Caki2 (cell line): ENCODE data around the gene SULT6B1. TPM values are rescaled to one million over a fixed set of nuclear protein-coding genes. Genes with fewer than 3 reads are reported as not detected.
A peak's percentile ranks its signal among the peaks of the same experiment; 100 is the strongest.
"Not testable (repeated sequence)": the region's sequence is repeated elsewhere in the genome, so short reads cannot be mapped to it uniquely, and the experiment has no call there.

Source experiments
- DNase-seq: peaks from one replicate; pipeline ENCODE4 v3.0.0-alpha.2; 2015; ENCODE audit warnings: low read depth
- in situ Hi-C: cut with HindIII; loops from 2 replicates; pipeline ENCODE4 v1.10.0; 2016; ENCODE audit warnings: low sequenced_read_pairs, low pct_unique_long_range_greater_than_20kb, mixed read lengths
- total RNA-seq: library from RNA; depleted of rRNA; stranded (reverse); fragments of >200 nt; shearing (Covaris generic); gene quantifications from 2 replicates; pipeline ENCODE4 v1.2.3, GENCODE V29; 2014; ENCODE audit warnings: low replicate concordance; rRNA removed

SULT6B1 gene
- total RNA-seq: not detected in 2 replicates

GRCh38 chr2:37188570-37188969 is at the start of gene SULT6B1:
SULT6B1 (minus strand) TSS chr2:37188670; CDS start chr2:37188640, 30 bp downstream.
- DNase-seq: no peak
- in situ Hi-C loops: no loop called here

- in situ Hi-C loops: no loop called here
- peak; percentile 23 for DNase-seq
Observed at GRCh38 chr2:37232131-37232933, 43.9 kb upstream of the SULT6B1 start.

GRCh38 chr2:37231241-37232130 is 43.0 kb upstream of the SULT6B1 start, which contains the start of the genes CEBPZ and NDUFAF7:
CEBPZ (minus strand) TSS chr2:37231596; CDS start chr2:37231567, 29 bp downstream.
NDUFAF7 (plus strand) TSS chr2:37231658; CDS start chr2:37231706, 48 bp downstream.
- in situ Hi-C loops: no loop called here

GRCh38 chr2:37230581-37230980 is 42.1 kb upstream of the SULT6B1 start:
- in situ Hi-C loops: no loop called here
- DNase-seq: peak; percentile 14

More at GRCh38 chr2:37231241-37232130, 43.0 kb upstream of the SULT6B1 start, which contains the start of the genes CEBPZ and NDUFAF7:
- DNase-seq: peak; percentile 83

GRCh38 chr2:37228788-37229187 is 40.3 kb upstream of the SULT6B1 start:
- DNase-seq: no peak
- in situ Hi-C loops: no loop called here

- in situ Hi-C loops: no loop called here
Observed at GRCh38 chr2:37226863-37227262, 38.4 kb upstream of the SULT6B1 start.

GRCh38 chr2:37225129-37225528 is 36.7 kb upstream of the SULT6B1 start:
- in situ Hi-C loops, DNase-seq: not testable (repeated sequence)

More at GRCh38 chr2:37226863-37227262, 38.4 kb upstream of the SULT6B1 start:
- no peak for DNase-seq

GRCh38 chr2:37224063-37224462 is 35.6 kb upstream of the SULT6B1 start:
- no peak for DNase-seq
- in situ Hi-C loops: no loop called here

GRCh38 chr2:37223131-37223530 is 34.7 kb upstream of the SULT6B1 start:
- DNase-seq: no peak
- in situ Hi-C loops: no loop called here

- in situ Hi-C loops: no loop called here
- no peak for DNase-seq
Observed at GRCh38 chr2:37219046-37219445, 30.6 kb upstream of the SULT6B1 start.

GRCh38 chr2:37215250-37215649 is 26.8 kb upstream of the SULT6B1 start:
- DNase-seq: peak; percentile 27
- in situ Hi-C loops: no loop called here

- DNase-seq: no peak
- in situ Hi-C loops: no loop called here
Observed at GRCh38 chr2:37211939-37212338, 23.5 kb upstream of the SULT6B1 start.

- no peak for DNase-seq
- in situ Hi-C loops: no loop called here
Observed at GRCh38 chr2:37211212-37211611, 22.7 kb upstream of the SULT6B1 start.

- not testable (repeated sequence) for DNase-seq
Observed at GRCh38 chr2:37206760-37207159, 18.3 kb upstream of the SULT6B1 start.

GRCh38 chr2:37205689-37206341 is 17.3 kb upstream of the SULT6B1 start:
- no peak for DNase-seq
- in situ Hi-C loops: no loop called here

More at GRCh38 chr2:37206760-37207159, 18.3 kb upstream of the SULT6B1 start:
- in situ Hi-C loops: not testable (repeated sequence)

- in situ Hi-C loops, DNase-seq: not testable (repeated sequence)
Observed at GRCh38 chr2:37205071-37205661, 16.7 kb upstream of the SULT6B1 start.

GRCh38 chr2:37203708-37204107 is 15.2 kb upstream of the SULT6B1 start:
- in situ Hi-C loops: no loop called here
- DNase-seq: no peak

- no peak for DNase-seq
- in situ Hi-C loops: no loop called here
Observed at GRCh38 chr2:37201766-37202165, 13.3 kb upstream of the SULT6B1 start.
